K562 (cell line): ENCODE measurements around the gene ZNF384. TPM values are rescaled to one million over a fixed set of nuclear protein-coding genes. Genes with fewer than 3 reads are reported as not detected.

Source experiments
- CBFA2T3 ChIP-seq: fragments of 450-650 bp; IDR thresholded peaks from 2 replicates; pipeline ENCODE4 v1.6.1; 2017
- EP300 ChIP-seq: IDR thresholded peaks from 2 replicates; pipeline ENCODE4 v1.6.1; 2012; ENCODE audit warnings: low read length, improper control_type of control experiment
- FOXO4 ChIP-seq: fragments of 450-650 bp; formaldehyde crosslinking; IDR thresholded peaks from 2 replicates; pipeline ENCODE4 v1.4.0; 2020; ENCODE audit warnings: mild to moderate bottlenecking, moderate library complexity
- JUND ChIP-seq, 2 experiments: IDR thresholded peaks; 2 replicates in 1 of 2; 3 replicates in 1 of 2; pipeline ENCODE4 v1.6.1; 2011; ENCODE audit warnings: borderline replicate concordance in 2 of 2, low read depth in 2 of 2, low read length in 2 of 2, improper control_type of control experiment in 1 of 2, missing biosample characterization in 1 of 2, missing genetic modification characterization in 1 of 2, missing genetic modification reagents in 1 of 2
- MLLT1 ChIP-seq, 2 experiments: fragments of 450-650 bp; IDR thresholded peaks; 2 replicates each; pipeline ENCODE4 v1.6.1; 2016
- NCOR1 ChIP-seq: fragments of 450-650 bp; IDR thresholded peaks from 2 replicates; pipeline ENCODE4 v1.6.1; 2016; ENCODE audit warnings: mild to moderate bottlenecking, moderate library complexity
- NEUROD1 ChIP-seq: fragments of 150-350 bp; IDR thresholded peaks from 2 replicates; pipeline ENCODE4 v1.6.1; 2014; ENCODE audit warnings: borderline replicate concordance, low read length, low read depth; ENCODE audit not compliant: partially characterized antibody
- RFX5 ChIP-seq: IDR thresholded peaks from 2 replicates; pipeline ENCODE4 v1.6.1; 2011; ENCODE audit warnings: low read depth, mild to moderate bottlenecking, improper control_type of control experiment, low read length
- SMARCC2 ChIP-seq: fragments of 450-650 bp; IDR thresholded peaks from 2 replicates; pipeline ENCODE4 v1.6.1; 2017; ENCODE audit warnings: antibody characterized with exemption, moderate library complexity, mild to moderate bottlenecking, low read depth
- SMARCE1 ChIP-seq: fragments of 450-650 bp; IDR thresholded peaks from 2 replicates; pipeline ENCODE4 v1.7.1; 2016; ENCODE audit warnings: mild to moderate bottlenecking
- TEAD2 ChIP-seq: fragments of 450-650 bp; IDR thresholded peaks from 2 replicates; pipeline ENCODE4 v1.6.1; 2016; ENCODE audit warnings: missing genetic modification characterization, control low read depth, missing compliant biosample characterization
- TEAD4 ChIP-seq, 2 experiments: sonication (generic) in 1 of 2; formaldehyde crosslinking in 1 of 2; IDR thresholded peaks; 2 replicates each; pipeline versions ENCODE4 v1.6.1 to v1.8.0; 2012 to 2022; ENCODE audit warnings: borderline replicate concordance in 1 of 2, inconsistent platforms in 1 of 2, low read length in 1 of 2, mild to moderate bottlenecking in 1 of 2, missing genetic modification reagents in 1 of 2
- ZNF324 ChIP-seq: fragments of 250-450 bp; sonication (Bioruptor Pico); IDR thresholded peaks from 2 replicates; pipeline ENCODE4 v1.4.0; 2020; ENCODE audit warnings: mild to moderate bottlenecking
- polyA plus RNA-seq, 8 experiments: library from polyadenylated mRNA; depleted of rRNA in 4 of 8; stranded (reverse) in 5 of 8; unstranded in 3 of 8; fragments of >200 nt; fragmentation: Nextera tagmentation in 2 of 8; fragmentation: Illumina TruSeq in 1 of 8; extraction: Ambion mirVana in 2 of 8; extraction: Trizol in 1 of 8; gene quantifications; 2 replicates each; pipeline versions ENCODE4 v1.2.1 to v1.2.3, GENCODE V29; 2011 to 2014; ENCODE audit warnings: inconsistent platforms in 1 of 8, missing spikeins in 1 of 8
- total RNA-seq, 7 experiments: library from RNA; depleted of rRNA in 6 of 7; stranded (reverse); fragments of >200 nt in 6 of 7; fragmentation: Illumina TruSeq in 2 of 7; extraction: Trizol in 2 of 7; gene quantifications; 2 replicates each; pipeline versions ENCODE4 v1.2.1 to v1.2.3, GENCODE V29; 2011 to 2021; ENCODE audit warnings: low replicate concordance in 1 of 7

The ZNF384 gene
- total and polyA plus RNA-seq, 9 of the 15 experiments (the other 6 are each of a cell fraction or from before 2014, with no cell fraction given): 0.36 to 64.8 (median 21.3) TPM

GRCh38 chr12:6722863-6723262, 33.7 kb upstream of the ZNF384 start (continued):
- TF ChIP-seq RFX5: no peak
- no peak for TF ChIP-seq TEAD2 (tag)
- TF ChIP-seq NEUROD1: no peak
- no peak for TF ChIP-seq FOXO4 (CRISPR knock-in tag)
- peak; percentile 59; the same call in 1 of the 2 replicates for TF ChIP-seq EP300
- no peak for TF ChIP-seq ZNF324 (CRISPR knock-in tag)
- TF ChIP-seq CBFA2T3: peak; percentile 78
- TF ChIP-seq TEAD4 (IDR thresholded peaks at IDR 0.05; ENCODE audit: low read length): peak; percentile 70
- no peak for TF ChIP-seq TEAD4 (CRISPR knock-in tag; IDR thresholded peaks at IDR 0.05; ENCODE audit: borderline replicate concordance)
- TF ChIP-seq MLLT1 (IDR thresholded peaks at IDR 0.05): 0 out of 4 replicates have a peak, but pooled peaks of 1 of the 2 experiments have one; percentile 17
- TF ChIP-seq SMARCC2: 0 out of 2 replicates have a peak, but pooled peaks have one; percentile 45
- TF ChIP-seq NCOR1: peak; percentile 71
- 0 out of 2 replicates have a peak, but pooled peaks have one; percentile 35 for TF ChIP-seq SMARCE1
- TF ChIP-seq JUND (IDR thresholded peaks at IDR 0.05; ENCODE audit: borderline replicate concordance, low read depth, low read length): 0 out of 2 replicates have a peak, but pooled peaks have one; percentile 16
- no peak for TF ChIP-seq JUND (tag; IDR thresholded peaks at IDR 0.05; ENCODE audit: borderline replicate concordance, low read depth, low read length)
